GM08714 (cell line): ENCODE measurements around the gene ANAPC7.
"Not testable (repeated sequence)": the region's sequence is repeated elsewhere in the genome, so short reads cannot be mapped to it uniquely, and the experiment has no call there.

ENCODE experiments used
- H3K4me3 ChIP-seq: fragments of 200-500 bp; sonication (Bioruptor generic); 2 replicates; pipeline ENCODE4 v1.5.1; 2014; ENCODE audit warnings: mild to moderate bottlenecking, low read length, inconsistent platforms
- ZNF274 ChIP-seq: IDR thresholded peaks from 2 replicates; pipeline ENCODE4 v1.6.1; 2012; ENCODE audit warnings: mild to moderate bottlenecking, low read depth, low read length

ANAPC7 gene, protein sequence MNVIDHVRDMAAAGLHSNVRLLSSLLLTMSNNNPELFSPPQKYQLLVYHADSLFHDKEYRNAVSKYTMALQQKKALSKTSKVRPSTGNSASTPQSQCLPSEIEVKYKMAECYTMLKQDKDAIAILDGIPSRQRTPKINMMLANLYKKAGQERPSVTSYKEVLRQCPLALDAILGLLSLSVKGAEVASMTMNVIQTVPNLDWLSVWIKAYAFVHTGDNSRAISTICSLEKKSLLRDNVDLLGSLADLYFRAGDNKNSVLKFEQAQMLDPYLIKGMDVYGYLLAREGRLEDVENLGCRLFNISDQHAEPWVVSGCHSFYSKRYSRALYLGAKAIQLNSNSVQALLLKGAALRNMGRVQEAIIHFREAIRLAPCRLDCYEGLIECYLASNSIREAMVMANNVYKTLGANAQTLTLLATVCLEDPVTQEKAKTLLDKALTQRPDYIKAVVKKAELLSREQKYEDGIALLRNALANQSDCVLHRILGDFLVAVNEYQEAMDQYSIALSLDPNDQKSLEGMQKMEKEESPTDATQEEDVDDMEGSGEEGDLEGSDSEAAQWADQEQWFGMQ

DNA sequence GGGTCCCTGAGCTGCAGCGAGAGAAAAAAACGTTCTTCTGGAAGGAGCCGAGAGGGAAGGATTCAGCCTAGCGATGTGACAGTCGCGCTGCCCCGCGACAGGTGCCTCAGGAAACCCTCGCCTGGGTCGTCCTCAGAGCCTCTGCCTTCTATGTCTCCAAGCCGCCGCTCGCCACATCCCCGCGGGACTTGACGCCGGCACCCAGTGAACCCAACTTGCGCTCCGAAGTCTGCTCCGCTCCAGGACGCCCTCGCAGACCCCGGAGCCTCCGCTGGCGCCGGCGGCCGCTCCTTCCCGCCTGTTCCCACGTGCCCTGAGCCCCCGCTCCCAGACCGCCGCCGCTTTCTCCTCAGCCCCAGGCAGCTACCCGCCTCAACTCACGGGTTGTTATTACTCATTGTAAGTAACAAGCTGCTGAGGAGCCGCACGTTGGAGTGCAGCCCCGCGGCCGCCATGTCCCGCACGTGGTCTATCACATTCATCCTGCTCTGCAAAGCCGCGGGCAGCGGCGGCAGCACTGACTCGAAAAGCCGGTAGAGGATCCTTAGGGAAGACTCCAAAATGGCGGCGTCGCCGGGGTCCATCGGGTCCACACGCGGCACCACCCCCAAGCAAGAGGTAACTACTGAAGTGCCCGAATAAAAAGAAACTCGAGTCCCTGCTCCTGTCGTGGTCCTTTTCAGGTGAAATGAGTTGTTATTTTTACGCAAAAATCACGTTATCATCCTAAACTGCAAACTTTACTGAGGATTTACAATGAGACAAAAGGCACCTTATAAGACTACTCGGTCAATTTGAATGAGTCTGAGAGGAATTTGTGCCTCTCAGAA, at the start of gene ANAPC7:
TSS of gene ANAPC7 (minus strand) at position 563 of the 830 bp plus-strand sequence. CDS start at position 482, 81 bp downstream.
- no peak for TF ChIP-seq ZNF274
- H3K4me3 ChIP-seq: peak within 1 kb of the TSS; percentile 76

GRCh38 chr12:110451263-110451662, 47.8 kb upstream of the ANAPC7 start:
- TF ChIP-seq ZNF274: no peak
- H3K4me3 ChIP-seq: no peak overlapping the region

DNA sequence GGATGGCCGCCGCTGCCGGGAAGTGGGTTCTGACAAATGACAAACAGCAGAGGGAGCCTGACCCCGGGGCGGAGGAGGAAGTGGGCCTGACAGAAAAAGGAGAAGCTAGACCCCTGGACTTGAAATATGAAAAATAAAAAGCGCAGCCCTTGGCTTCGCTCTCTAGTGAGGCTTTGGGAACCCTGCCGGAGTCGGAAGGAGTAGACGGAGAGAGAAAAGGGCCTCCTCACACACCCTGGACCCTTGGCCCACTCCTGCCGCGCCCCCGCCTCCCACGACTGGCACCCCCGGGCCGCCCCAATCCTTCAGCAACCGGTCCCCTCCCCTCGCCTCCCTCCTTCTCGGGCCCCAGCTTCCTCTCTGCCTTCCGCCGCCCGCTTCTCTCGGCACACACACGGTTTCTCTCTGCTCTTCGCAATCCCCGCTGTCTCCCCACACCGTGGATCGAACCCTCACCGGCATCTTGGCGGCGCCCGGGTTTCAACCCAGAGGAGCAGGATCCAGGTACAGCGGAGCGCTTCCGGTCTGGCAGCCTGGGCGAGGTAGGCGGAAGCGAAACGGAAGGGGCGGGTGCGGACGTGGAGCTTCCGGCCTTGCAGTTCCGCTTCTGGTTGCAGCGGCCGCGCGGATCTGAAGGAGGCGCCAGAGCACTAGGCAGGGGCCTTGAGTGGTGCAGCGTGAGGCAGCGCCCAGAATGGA, 46.4 kb upstream of the ANAPC7 start, which contains the start of gene ARPC3:
TSS of gene ARPC3 (minus strand) at position 539 of the 699 bp plus-strand sequence. CDS start at position 462, 77 bp downstream.
- TF ChIP-seq ZNF274: no peak

GRCh38 chr12:110444455-110444854, 40.9 kb upstream of the ANAPC7 start:
- H3K4me3 ChIP-seq: no peak overlapping the region
- no peak for TF ChIP-seq ZNF274

More for the DNA sequence above, 46.4 kb upstream of the ANAPC7 start, which contains the start of gene ARPC3:
- peak within 1 kb of the TSS; percentile 92 for H3K4me3 ChIP-seq

- no peak overlapping the region for H3K4me3 ChIP-seq
- TF ChIP-seq ZNF274: no peak
These were observed 32.7 kb upstream of the ANAPC7 start for GRCh38 chr12:110436231-110436630.

GRCh38 chr12:110431957-110432587, 28.6 kb upstream of the ANAPC7 start:
- no peak overlapping the region; the same call in 1 of the 2 replicates for H3K4me3 ChIP-seq
- TF ChIP-seq ZNF274: no peak

DNA sequence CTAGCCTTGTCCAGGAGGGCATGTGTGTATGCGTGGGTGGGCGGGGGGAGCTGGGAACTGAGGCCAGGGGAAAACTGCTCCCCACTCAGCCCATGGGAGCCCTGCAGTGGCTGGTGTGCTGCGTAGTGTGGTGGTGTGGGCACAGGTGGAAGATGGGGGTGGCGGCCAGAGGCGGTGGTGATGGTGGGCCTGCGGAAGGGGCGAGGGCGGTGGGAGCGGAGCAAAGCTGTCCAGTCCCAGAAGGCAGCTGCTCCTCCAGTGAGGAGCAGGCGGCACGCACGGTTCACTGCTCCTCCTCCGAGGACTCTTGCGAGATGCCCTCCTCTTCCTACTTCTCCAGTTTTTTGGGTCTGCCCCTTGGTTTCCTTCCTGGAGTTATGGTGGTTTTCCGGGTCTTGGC, 26.2 kb upstream of the ANAPC7 start:
- not testable (repeated sequence) for H3K4me3 ChIP-seq

DNA sequence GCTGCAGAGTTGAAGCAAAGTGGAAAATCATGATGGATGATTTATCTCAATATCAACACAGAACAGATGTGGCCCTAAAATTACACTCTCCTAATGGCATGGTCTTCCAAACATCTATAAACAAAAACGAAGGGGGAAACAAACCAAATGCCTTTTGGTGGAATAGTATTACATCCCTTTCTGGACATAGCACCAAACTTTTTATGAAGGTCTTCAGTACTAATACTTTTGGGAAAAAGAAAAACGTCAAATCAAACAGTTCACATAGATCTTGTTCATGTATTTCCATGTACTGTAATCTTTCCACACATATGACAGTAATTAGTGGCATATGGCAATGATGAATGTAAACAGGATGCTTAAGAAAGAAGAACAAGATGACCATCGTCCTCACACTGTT, 22.9 kb upstream of the ANAPC7 start:
- H3K4me3 ChIP-seq: no peak overlapping the region
- TF ChIP-seq ZNF274: no peak

GRCh38 chr12:110424237-110424636, 20.7 kb upstream of the ANAPC7 start:
- TF ChIP-seq ZNF274: no peak
- H3K4me3 ChIP-seq: no peak overlapping the region

DNA sequence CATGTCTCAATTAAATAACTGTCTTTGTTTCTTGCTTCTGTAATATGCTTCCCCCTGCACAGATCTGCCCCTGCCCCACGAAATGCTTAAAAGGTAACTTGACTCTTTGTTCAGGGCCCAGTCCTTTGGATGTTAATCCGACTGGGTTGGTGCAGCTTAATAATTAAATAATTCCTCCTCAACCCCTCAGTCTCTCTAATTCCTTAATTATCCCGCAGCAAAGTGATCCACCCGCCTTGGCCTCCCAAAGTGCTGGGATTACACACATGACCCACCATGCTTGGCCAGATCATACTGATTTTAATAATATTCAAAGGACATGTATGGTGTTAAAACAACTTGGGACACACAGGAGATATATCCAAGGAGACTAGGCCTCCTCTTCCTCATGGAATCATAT, 18.2 kb upstream of the ANAPC7 start:
- TF ChIP-seq ZNF274: no peak
- H3K4me3 ChIP-seq: no peak overlapping the region

GRCh38 chr12:110421159-110421661, 17.7 kb upstream of the ANAPC7 start:
- TF ChIP-seq ZNF274: no peak
- no peak overlapping the region for H3K4me3 ChIP-seq

DNA sequence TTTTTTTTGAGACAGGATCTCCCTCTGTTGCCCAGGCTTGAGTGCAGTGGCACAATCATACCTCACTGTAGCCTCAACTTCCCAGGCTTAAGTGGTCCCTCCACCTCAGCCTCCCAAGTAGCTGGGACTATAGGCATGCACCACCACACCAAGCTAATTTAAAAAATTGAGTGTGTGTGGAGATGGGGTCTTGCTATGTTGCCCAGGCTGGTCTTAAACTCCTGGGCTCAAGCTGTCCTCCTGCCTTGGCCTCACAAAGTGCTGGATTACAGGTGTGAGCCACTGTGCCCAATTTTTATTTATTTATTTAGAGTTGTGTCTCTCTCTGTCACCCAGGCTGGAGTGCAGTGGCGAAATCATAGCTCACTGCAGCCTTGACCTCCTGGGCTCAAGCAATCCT, 17.1 kb upstream of the ANAPC7 start:
- H3K4me3 ChIP-seq: not testable (repeated sequence)

- H3K4me3 ChIP-seq: not testable (repeated sequence)
These were observed 13.6 kb upstream of the ANAPC7 start for GRCh38 chr12:110417113-110417512.

GRCh38 chr12:110410086-110410485, 6.6 kb upstream of the ANAPC7 start:
- H3K4me3 ChIP-seq: not testable (repeated sequence)

- not testable (repeated sequence) for H3K4me3 ChIP-seq
These were observed 1.7 kb upstream of the ANAPC7 start for GRCh38 chr12:110405126-110405662.
